Gastroesophageal sphincter (tissue), 3 donors: ENCODE measurements around the gene CCDC88C.

Experiments used
- EP300 ChIP-seq: sonication (generic); formaldehyde crosslinking; IDR thresholded peaks from one replicate; pipeline ENCODE4 v1.6.1; 2017; ENCODE audit warnings: antibody characterized with exemption, mild to moderate bottlenecking
- POLR2A ChIP-seq, 2 donors: fragments of 450-650 bp; IDR thresholded peaks; one replicate each; pipeline ENCODE4 v1.6.1; 2017; ENCODE audit warnings: antibody characterized with exemption in 2 of 2, mild to moderate bottlenecking in 2 of 2, moderate library complexity in 1 of 2
- TF ChIP-seq, protein P1 (sequence below), 4 experiments: fragments of 200-600 bp in 2 of 4; fragments of 450-650 bp in 2 of 4; sonication (generic) in 1 of 4; IDR thresholded peaks; one replicate each; pipeline ENCODE4 v1.5.1; 2017 to 2019; ENCODE audit warnings: antibody characterized with exemption in 4 of 4, mild to moderate bottlenecking in 2 of 4, moderate library complexity in 2 of 4

- TF ChIP-seq, protein P1, sequence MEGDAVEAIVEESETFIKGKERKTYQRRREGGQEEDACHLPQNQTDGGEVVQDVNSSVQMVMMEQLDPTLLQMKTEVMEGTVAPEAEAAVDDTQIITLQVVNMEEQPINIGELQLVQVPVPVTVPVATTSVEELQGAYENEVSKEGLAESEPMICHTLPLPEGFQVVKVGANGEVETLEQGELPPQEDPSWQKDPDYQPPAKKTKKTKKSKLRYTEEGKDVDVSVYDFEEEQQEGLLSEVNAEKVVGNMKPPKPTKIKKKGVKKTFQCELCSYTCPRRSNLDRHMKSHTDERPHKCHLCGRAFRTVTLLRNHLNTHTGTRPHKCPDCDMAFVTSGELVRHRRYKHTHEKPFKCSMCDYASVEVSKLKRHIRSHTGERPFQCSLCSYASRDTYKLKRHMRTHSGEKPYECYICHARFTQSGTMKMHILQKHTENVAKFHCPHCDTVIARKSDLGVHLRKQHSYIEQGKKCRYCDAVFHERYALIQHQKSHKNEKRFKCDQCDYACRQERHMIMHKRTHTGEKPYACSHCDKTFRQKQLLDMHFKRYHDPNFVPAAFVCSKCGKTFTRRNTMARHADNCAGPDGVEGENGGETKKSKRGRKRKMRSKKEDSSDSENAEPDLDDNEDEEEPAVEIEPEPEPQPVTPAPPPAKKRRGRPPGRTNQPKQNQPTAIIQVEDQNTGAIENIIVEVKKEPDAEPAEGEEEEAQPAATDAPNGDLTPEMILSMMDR (IDR thresholded peaks at IDR 0.05), result no peak
- TF ChIP-seq EP300, result no peak
- TF ChIP-seq POLR2A (IDR thresholded peaks at IDR 0.05), result no peak
Measured at GRCh38 chr14:91335191-91336092, 82.2 kb downstream of the CCDC88C start.
